Lower leg skin (tissue), 3 donors: ENCODE data around the gene DCANP1.

ENCODE experiments used
- POLR2A ChIP-seq, 2 donors: fragments of 450-650 bp; IDR thresholded peaks; one replicate each; pipeline ENCODE4 v1.6.1; 2016 to 2017; ENCODE audit warnings: antibody characterized with exemption in 2 of 2, mild to moderate bottlenecking in 1 of 2, moderate library complexity in 1 of 2
- TF ChIP-seq, protein P1 (sequence below), 3 donors: fragments of 450-650 bp; IDR thresholded peaks; one replicate each; pipeline ENCODE4 v1.5.1; 2016; ENCODE audit warnings: antibody characterized with exemption in 3 of 3, mild to moderate bottlenecking in 3 of 3, moderate library complexity in 2 of 3

DNA sequence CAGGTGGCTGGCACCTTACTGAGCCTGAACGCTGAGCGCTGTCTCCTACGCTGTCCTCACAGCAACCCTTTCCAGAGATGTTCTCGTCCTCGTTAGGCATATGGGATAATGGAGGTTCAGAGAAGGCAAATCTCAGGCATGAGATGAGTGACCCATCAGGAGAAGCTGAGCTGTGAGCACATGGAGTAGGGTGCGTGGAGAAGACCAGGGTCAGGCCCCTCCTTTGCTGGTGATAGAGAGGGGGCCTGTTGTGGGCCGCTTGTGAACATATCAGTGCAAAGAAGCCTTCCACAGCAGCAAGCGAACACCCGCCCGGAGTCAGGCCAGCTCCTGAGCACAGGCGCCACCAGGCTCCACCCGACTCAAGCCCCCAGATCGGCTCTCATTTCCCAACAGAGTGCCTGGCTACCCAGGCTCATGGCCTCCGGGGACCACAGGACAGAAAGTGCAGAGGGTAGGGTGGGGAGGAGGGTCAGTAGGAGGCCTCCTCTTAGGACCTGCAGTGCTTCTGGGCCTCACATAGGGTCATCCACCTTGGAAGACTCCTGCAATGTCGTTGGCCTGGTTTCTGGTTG lies 20.0 kb upstream of the DCANP1 start:
- TF ChIP-seq, protein P1, sequence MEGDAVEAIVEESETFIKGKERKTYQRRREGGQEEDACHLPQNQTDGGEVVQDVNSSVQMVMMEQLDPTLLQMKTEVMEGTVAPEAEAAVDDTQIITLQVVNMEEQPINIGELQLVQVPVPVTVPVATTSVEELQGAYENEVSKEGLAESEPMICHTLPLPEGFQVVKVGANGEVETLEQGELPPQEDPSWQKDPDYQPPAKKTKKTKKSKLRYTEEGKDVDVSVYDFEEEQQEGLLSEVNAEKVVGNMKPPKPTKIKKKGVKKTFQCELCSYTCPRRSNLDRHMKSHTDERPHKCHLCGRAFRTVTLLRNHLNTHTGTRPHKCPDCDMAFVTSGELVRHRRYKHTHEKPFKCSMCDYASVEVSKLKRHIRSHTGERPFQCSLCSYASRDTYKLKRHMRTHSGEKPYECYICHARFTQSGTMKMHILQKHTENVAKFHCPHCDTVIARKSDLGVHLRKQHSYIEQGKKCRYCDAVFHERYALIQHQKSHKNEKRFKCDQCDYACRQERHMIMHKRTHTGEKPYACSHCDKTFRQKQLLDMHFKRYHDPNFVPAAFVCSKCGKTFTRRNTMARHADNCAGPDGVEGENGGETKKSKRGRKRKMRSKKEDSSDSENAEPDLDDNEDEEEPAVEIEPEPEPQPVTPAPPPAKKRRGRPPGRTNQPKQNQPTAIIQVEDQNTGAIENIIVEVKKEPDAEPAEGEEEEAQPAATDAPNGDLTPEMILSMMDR (IDR thresholded peaks at IDR 0.05): no peak
- no peak for TF ChIP-seq POLR2A (IDR thresholded peaks at IDR 0.05)
